Erythroblast (primary cell): ENCODE measurements around the gene EDN2.

Experiments used
- GATA1 ChIP-seq: IDR thresholded peaks from 2 replicates; pipeline ENCODE4 v1.6.1; 2011; ENCODE audit warnings: low read depth, mild to moderate bottlenecking, control low read depth, low read length, moderate library complexity
- POLR2A ChIP-seq: IDR thresholded peaks from 2 replicates; pipeline ENCODE4 v1.6.1; 2011; ENCODE audit warnings: mild to moderate bottlenecking, low read length

DNA sequence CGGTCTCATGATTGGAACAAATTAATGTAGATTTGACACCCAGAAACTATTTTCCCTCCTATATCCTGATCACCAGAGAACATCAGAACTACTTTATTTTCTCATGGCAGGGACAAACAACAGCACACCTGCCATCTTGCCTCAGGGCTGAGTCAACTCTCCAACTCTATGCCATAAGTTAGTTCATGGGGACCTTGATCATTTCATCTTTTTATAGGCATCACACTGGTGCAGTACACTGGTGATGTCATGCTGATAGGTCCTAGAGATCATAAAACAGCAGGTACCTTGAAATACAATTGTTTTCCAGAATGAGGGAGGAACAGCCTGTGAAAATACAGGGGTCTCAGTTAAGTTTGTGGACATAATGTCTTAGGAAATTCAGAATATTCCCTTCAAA is 45.8 kb downstream of the EDN2 start:
- TF ChIP-seq POLR2A = no peak
- no peak for TF ChIP-seq GATA1
